Endodermal cell (in vitro differentiated cells): ENCODE measurements around the gene HNRNPH3. TPM values are rescaled to one million over a fixed set of nuclear protein-coding genes. Genes with fewer than 3 reads are reported as not detected.

Experiments used
- DNase-seq: peaks from one replicate; pipeline ENCODE4 v3.0.0-alpha.2; 2017
- H3K27ac ChIP-seq: 2 replicates; pipeline ENCODE4 v1.5.1; 2013; ENCODE audit warnings: mild to moderate bottlenecking, low read depth, low read length, moderate library complexity
- H3K27me3 ChIP-seq: 2 replicates; pipeline ENCODE4 v1.6.1; 2013; ENCODE audit warnings: mild to moderate bottlenecking, low read length, moderate library complexity; ENCODE audit not compliant: insufficient read depth, control insufficient read depth, poor library complexity, severe bottlenecking
- H3K36me3 ChIP-seq: 2 replicates; pipeline ENCODE4 v1.7.0; 2013; ENCODE audit warnings: mild to moderate bottlenecking, low read length, moderate library complexity; ENCODE audit not compliant: control insufficient read depth, insufficient read depth
- H3K4me1 ChIP-seq: one replicate; pipeline ENCODE4 v1.7.0; 2013; ENCODE audit warnings: low read length; ENCODE audit not compliant: control insufficient read depth, insufficient read depth
- H3K4me3 ChIP-seq: 2 replicates; pipeline ENCODE4 v1.5.1; 2013; ENCODE audit warnings: mild to moderate bottlenecking, low read length, moderate library complexity
- H3K9ac ChIP-seq: 2 replicates; pipeline ENCODE4 v1.6.1; 2013; ENCODE audit warnings: mild to moderate bottlenecking, low read length, moderate library complexity; ENCODE audit not compliant: poor library complexity, severe bottlenecking; ENCODE audit errors: extremely low read depth
- H3K9me3 ChIP-seq: 2 replicates; pipeline ENCODE4 v1.6.1; 2013; ENCODE audit warnings: mild to moderate bottlenecking, low read length, moderate library complexity; ENCODE audit not compliant: control insufficient read depth
- H3K27ac Mint-ChIP-seq: 2 replicates; pipeline ENCODE4 v1.8.0; 2020; ENCODE audit warnings: mixed read lengths
- H3K27me3 Mint-ChIP-seq: 2 replicates; pipeline ENCODE4 v1.8.0; 2021; ENCODE audit warnings: mild to moderate bottlenecking, mixed read lengths; ENCODE audit not compliant: insufficient read depth
- H3K36me3 Mint-ChIP-seq: 2 replicates; pipeline ENCODE4 v1.8.0; 2020; ENCODE audit warnings: low read depth, mixed read lengths
- H3K4me1 Mint-ChIP-seq: 2 replicates; pipeline ENCODE4 v1.8.0; 2020; ENCODE audit warnings: mixed read lengths
- H3K4me3 Mint-ChIP-seq: 2 replicates; pipeline ENCODE4 v1.8.0; 2020; ENCODE audit warnings: mild to moderate bottlenecking, moderate library complexity, mixed read lengths
- H3K9me3 Mint-ChIP-seq: 2 replicates; pipeline ENCODE4 v1.8.0; 2020; ENCODE audit warnings: mild to moderate bottlenecking, mixed read lengths
- CTCF ChIP-seq: fragments of 200-600 bp; sonication (generic); conservative IDR thresholded peaks from 2 replicates; pipeline ENCODE4 v1.5.0; 2021; ENCODE audit warnings: antibody characterized with exemption, mild to moderate bottlenecking
- WGBS, 2 experiments: methylation state at CpG; one replicate each; pipeline versions ENCODE4 v1.1.5 to v1.1.7; 2013; ENCODE audit warnings: missing lambda C conversion rate in 2 of 2, mixed read lengths in 1 of 2; ENCODE audit not compliant: insufficient coverage in 1 of 2, insufficient read length in 1 of 2; 5-methylcytosine and 5-hydroxymethylcytosine counted together
- total RNA-seq, 2 donors: library from RNA; stranded (reverse); fragmentation: NEBNext Ultra II Directional in 1 of 2; extraction: Animal tissue kit (Norgen Biotek cat#: 25700) in 1 of 2; gene quantifications; 2 replicates in 1 of 2; 3 replicates in 1 of 2; pipeline ENCODE4 v1.2.1, GENCODE V29; 2021

The HNRNPH3 gene
- total RNA-seq, 2 donors from 2014 or later = 217 to 228 TPM

GRCh38 chr10:68288717-68289116 is 43.1 kb upstream of the HNRNPH3 start:
- Histone ChIP-seq H3K27ac (no peak overlapping the region), H3K9ac (no peak overlapping the region), H3K27me3 (no peaks in the 10 kb centered on the region), H3K9me3 (no peaks in the 10 kb centered on the region), H3K36me3 (no peaks in the 10 kb centered on the region), H3K4me1 (no peaks in the 10 kb centered on the region), H3K4me3 (no peak overlapping the region)
- no peaks in the 10 kb centered on the region for H3K9me3 Mint-ChIP-seq
- H3K4me1 Mint-ChIP-seq = no peaks in the 10 kb centered on the region
- no peak overlapping the region for H3K27ac Mint-ChIP-seq
- H3K36me3 Mint-ChIP-seq = peaks cover 4% of the 10 kb centered on the region
- DNase-seq = no peak
- WGBS, 2 experiments = 93 to 100% methylated on average over 4 of the region's 4 CpGs
- no peak for TF ChIP-seq CTCF
- no peaks in the 10 kb centered on the region for H3K27me3 Mint-ChIP-seq
- no peak overlapping the region for H3K4me3 Mint-ChIP-seq

GRCh38 chr10:68290736-68291135 is 41.1 kb upstream of the HNRNPH3 start:
- H3K36me3 Mint-ChIP-seq = peaks cover 7% of the 10 kb centered on the region
- no peaks in the 10 kb centered on the region for H3K4me1 ChIP-seq
- H3K9ac ChIP-seq = no peak overlapping the region
- H3K36me3 ChIP-seq = no peaks in the 10 kb centered on the region
- H3K27me3 Mint-ChIP-seq = no peaks in the 10 kb centered on the region
- DNase-seq = no peak
- H3K27me3 ChIP-seq = no peaks in the 10 kb centered on the region
- no peak overlapping the region for H3K27ac ChIP-seq
- no peaks in the 10 kb centered on the region for H3K9me3 ChIP-seq
- H3K4me3 Mint-ChIP-seq = no peak overlapping the region
- no peak overlapping the region for H3K27ac Mint-ChIP-seq
- no peak for TF ChIP-seq CTCF
- H3K9me3 Mint-ChIP-seq = no peaks in the 10 kb centered on the region
- no peaks in the 10 kb centered on the region for H3K4me1 Mint-ChIP-seq
- no peak overlapping the region for H3K4me3 ChIP-seq

- H3K4me3 Mint-ChIP-seq = no peak overlapping the region
- Histone ChIP-seq H3K4me1 (no peaks in the 10 kb centered on the region), H3K27ac (no peak overlapping the region), H3K36me3 (no peaks in the 10 kb centered on the region), H3K4me3 (no peak overlapping the region), H3K9me3 (no peaks in the 10 kb centered on the region), H3K9ac (no peak overlapping the region), H3K27me3 (no peaks in the 10 kb centered on the region)
- no peak for TF ChIP-seq CTCF
- 80 to 84% methylated on average over 7 to 9 of the region's 9 CpGs for WGBS, 2 experiments
- no peak for DNase-seq
- H3K27me3 Mint-ChIP-seq = no peaks in the 10 kb centered on the region
- no peak overlapping the region for H3K27ac Mint-ChIP-seq
- peaks cover 9% of the 10 kb centered on the region for H3K4me1 Mint-ChIP-seq
- H3K9me3 Mint-ChIP-seq = no peaks in the 10 kb centered on the region
- H3K36me3 Mint-ChIP-seq = peaks cover 5% of the 10 kb centered on the region
Measured at GRCh38 chr10:68296843-68297663, 34.8 kb upstream of the HNRNPH3 start.
